Stimulated activated CD8-positive, alpha-beta memory T cell treated with anti-CD3 and anti-CD28 coated beads, Interleukin-4, amount 100 ng/mL, for 4 hours (primary cell): ENCODE measurements around the gene PRPS1L1.

Source experiments
- DNase-seq, 2 donors: peaks; one replicate each; pipeline ENCODE4 v3.0.0-alpha.2; 2020; ENCODE audit warnings: low read depth in 2 of 2, low spot score in 1 of 2

PRPS1L1 gene

GRCh38 chr7:18016547-18017444 lies 10.8 kb downstream of the PRPS1L1 start:
- DNase-seq, result no peak

- DNase-seq, result no peak
These were observed 13.7 kb downstream of the PRPS1L1 start for GRCh38 chr7:18013936-18014335.

GRCh38 chr7:18004372-18004771 lies 23.3 kb downstream of the PRPS1L1 start:
- DNase-seq, result no peak

GRCh38 chr7:18003286-18003994 lies 24.2 kb downstream of the PRPS1L1 start:
- DNase-seq, result no peak

- DNase-seq, result no peak
These were observed 29.0 kb downstream of the PRPS1L1 start for GRCh38 chr7:17998692-17999091.

GRCh38 chr7:17996442-17997223 lies 31.0 kb downstream of the PRPS1L1 start:
- no peak for DNase-seq

GRCh38 chr7:17996040-17996439 lies 31.6 kb downstream of the PRPS1L1 start:
- no peak for DNase-seq

GRCh38 chr7:17994079-17994850 lies 33.4 kb downstream of the PRPS1L1 start:
- DNase-seq, result no peak

- DNase-seq, result no peak
These were observed 35.6 kb downstream of the PRPS1L1 start for GRCh38 chr7:17991866-17992648.

- no peak for DNase-seq
These were observed 36.9 kb downstream of the PRPS1L1 start for GRCh38 chr7:17990761-17991160.

- DNase-seq, result no peak
These were observed 38.1 kb downstream of the PRPS1L1 start for GRCh38 chr7:17989546-17989945.

GRCh38 chr7:17988858-17989257 lies 38.8 kb downstream of the PRPS1L1 start:
- no peak for DNase-seq

- no peak for DNase-seq
These were observed 39.5 kb downstream of the PRPS1L1 start for GRCh38 chr7:17988141-17988540.

- no peak for DNase-seq
These were observed 40.8 kb downstream of the PRPS1L1 start for GRCh38 chr7:17986851-17987250.

GRCh38 chr7:17985473-17986239 lies 42.0 kb downstream of the PRPS1L1 start:
- no peak for DNase-seq

GRCh38 chr7:17984288-17984687 lies 43.4 kb downstream of the PRPS1L1 start:
- DNase-seq, result no peak

GRCh38 chr7:17983221-17984062 lies 44.2 kb downstream of the PRPS1L1 start:
- DNase-seq, result no peak

GRCh38 chr7:17976952-17977351 lies 50.7 kb downstream of the PRPS1L1 start:
- DNase-seq, result no peak
